NCI-H345 treated with DMSO at 0.1 percent for 48 hours (cell line): ENCODE data around the gene KRT85.
"Not testable (repeated sequence)": the region's sequence is repeated elsewhere in the genome, so short reads cannot be mapped to it uniquely, and the experiment has no call there.

ENCODE experiments used
- DNase-seq: peaks from one replicate; lab custom pipeline; 2025; ENCODE audit not compliant: unreplicated experiment; lab: John Stamatoyannopoulos, UW

Gene KRT85

GRCh38 chr12:52350786-52351185 is 16.5 kb downstream of the KRT85 start:
- no peak for DNase-seq

GRCh38 chr12:52350021-52350620 is 17.2 kb downstream of the KRT85 start:
- no peak for DNase-seq

DNA sequence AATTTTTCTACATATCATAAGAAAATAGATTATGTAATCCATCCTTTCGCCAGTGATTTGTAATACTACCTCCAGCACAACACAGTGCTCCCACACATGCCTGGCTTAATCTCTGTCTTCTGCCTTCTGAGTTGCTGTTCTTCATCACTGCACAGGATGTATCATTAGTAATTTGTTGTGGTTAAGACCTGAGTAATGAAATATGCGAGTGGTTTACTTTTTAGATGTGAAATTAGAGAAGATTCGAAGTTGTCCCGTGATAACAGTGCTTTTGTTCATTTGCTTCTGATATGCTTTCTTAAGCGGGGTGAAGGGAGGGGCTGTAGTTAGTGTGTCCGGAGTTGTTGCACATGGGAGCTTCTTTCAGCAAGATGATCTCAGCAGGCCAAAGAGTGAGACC is 18.1 kb downstream of the KRT85 start:
- DNase-seq: no peak

GRCh38 chr12:52347551-52348510 is 19.4 kb downstream of the KRT85 start:
- DNase-seq: no peak

GRCh38 chr12:52347016-52347415 is 20.3 kb downstream of the KRT85 start:
- no peak for DNase-seq

DNA sequence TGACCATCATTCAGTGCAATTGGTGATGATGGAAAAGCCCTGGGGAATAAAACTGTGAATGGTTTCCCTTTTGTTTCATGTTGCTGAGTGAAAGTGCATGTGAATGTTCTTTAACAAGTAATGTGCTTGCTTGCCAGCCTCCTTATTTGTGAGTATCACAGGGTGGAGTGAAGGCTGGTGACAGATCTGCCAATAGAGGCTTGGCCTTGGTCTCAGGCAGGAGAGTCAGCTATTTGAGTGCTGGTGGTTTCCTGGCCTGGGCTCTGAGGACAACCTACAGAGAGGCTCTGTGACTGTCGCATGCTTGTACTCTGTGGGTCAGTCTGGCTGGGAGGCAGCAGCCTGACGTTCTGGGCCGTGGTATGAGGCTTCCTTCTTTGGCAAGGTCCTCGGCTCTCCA is 20.7 kb downstream of the KRT85 start:
- no peak for DNase-seq

- DNase-seq: not testable (repeated sequence)
Measured at GRCh38 chr12:52345041-52345440, 22.2 kb downstream of the KRT85 start.

DNA sequence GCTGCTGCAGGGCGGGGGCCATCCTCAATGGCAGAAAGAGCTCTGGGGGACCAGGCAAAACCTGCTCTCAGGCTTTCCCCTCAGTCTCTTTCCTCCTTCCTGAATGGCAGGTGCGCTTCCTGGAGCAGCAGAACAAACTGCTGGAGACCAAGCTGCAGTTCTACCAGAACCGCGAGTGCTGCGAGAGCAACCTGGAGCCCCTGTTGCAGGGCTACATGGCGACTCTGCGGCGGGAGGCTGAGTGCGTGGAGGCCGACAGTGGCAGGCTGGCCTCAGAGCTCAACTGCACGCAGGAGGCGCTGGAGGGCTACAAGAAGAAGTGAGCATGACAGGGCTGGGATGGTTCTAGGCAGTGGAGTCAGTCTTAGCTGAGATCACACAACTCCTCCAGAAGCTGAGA is 23.2 kb downstream of the KRT85 start:
- no peak for DNase-seq

GRCh38 chr12:52343550-52343949 is 23.7 kb downstream of the KRT85 start:
- DNase-seq: no peak

DNA sequence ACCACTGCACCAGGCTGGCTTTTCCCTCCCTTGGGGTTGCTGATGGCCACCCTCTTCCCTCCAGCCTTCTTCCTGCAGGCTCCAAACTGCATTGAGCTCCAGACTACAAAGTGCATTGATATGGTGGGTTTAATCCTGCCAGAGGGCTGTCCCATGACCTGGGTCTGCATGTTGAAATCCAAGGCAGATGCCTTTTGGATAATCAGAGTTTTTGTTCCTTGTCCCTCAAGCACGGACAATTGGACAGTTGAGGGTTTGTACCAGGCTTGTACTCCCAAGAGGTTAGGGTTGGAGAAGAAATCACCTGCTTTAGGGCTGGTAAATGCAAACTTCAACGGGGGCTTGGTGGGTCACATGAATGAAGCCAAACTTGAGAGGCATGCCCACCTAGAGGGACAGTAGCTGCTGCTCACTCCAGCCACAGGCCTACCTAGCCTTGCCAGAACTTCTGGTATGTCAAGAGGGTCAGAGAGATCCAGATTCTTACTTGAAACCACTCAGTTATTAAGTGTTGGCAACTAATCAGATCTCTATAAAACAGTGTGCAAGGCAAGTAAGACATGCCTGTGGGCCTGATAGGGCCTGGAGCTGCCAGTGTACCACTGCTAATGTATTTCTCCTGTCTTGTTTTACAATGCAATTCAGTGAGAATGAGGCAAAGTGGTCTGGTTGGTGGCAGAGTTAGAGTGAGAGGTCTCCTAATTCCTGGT is 24.3 kb downstream of the KRT85 start:
- no peak for DNase-seq

GRCh38 chr12:52341066-52341580 is 26.2 kb downstream of the KRT85 start:
- DNase-seq: no peak

DNA sequence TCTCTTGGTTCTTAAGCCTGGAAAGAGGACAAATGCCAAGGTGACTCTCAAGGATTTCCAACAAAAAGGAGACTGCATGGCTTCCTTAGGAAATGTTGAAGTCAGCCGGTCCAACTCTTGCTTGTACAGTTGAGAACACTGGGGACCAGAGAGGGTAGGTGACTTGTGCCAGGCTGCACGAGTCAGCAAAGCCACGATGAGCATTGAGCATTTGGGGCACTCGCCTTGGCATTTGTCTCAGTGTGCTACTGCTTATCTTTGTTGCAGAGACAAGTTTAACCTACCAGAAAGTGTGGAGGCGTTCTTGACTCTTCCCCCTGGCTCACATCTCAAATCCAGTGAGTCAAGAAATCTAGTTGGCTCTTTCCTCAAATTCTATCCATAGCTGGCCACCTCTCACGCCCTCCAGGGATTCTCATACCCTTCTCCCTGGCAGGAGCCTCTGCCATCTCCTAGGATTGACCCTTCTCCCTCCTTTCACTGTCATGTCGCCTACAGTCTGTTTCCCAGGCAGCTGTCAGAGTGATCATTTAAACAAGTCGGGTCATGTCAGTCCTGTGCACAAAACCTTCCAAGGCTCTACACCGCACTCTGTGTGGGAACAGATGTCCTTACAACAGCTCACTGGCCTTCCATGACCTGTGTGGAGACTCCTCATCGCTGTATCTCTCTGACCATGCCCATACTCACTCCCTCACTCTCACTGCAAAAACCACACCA is 28.9 kb downstream of the KRT85 start:
- DNase-seq: no peak

GRCh38 chr12:52337054-52337453 is 30.2 kb downstream of the KRT85 start:
- DNase-seq: no peak

DNA sequence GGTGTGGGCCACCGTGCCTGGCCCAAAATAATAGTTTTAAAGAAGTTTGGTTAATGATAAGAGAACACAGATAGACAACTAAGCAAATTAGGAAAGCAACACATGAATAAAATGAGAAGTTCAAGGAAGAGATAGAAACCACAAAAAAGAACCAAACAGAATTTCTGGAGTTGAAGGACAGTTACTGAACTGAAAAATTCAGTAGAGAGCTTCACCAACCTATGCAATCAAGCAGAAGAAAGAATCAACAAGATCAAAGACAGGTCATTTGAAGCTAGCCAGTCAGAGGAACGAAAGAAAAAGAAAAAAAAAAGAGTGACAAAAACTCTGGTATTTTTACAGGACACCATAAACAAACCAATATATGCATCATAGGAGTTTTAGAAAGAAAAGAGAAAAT is 30.6 kb downstream of the KRT85 start:
- no peak for DNase-seq

DNA sequence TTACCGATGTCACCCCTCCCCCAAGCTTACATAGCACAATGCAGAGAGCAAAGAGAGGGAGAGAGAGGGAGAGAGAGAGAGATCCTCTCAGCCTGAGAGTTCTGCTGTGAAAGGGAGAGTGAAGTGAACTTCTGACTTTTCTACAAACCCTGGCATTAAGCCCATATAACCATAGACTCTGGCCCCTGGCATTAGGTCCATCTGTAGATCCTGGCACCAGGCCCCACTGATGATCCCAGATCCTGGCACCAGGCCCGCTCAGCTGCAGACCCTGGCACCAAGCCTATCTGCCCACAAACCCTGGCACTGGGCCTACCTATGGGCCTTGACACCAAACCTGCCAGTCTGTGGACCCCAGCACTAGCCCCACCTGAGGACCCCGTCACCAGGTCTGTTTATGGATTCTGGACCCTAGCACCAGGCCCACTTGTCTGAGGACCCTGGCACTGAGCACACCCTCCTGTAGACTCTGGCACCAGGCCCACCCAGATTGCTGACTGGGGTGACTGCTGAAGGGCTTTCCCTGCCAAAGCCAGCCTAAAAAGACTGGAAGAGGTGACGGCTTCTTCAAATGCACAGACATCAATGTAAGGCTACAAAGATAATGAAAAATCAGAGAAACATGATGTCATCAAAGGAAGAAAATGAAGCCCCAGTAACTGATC is 31.6 kb downstream of the KRT85 start:
- DNase-seq: no peak

DNA sequence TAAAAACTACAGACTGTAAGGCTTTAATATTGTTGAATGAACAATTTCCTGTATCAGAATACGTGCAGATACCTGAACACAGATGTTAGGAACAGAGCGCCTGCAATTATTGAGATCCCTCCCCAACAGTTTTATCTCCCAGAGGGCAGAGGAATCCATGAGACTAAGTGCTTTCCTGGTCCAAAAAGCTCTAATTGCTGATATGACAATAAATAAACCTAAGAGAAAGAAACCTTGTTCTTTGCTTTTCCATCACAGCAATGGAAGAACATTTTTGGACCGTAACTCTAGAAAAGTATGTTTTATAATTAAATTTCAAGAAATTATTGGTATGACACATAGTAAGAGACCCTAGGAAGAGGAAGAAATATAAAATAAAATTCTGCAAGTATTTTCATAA is 33.1 kb downstream of the KRT85 start:
- DNase-seq: no peak

GRCh38 chr12:52333321-52333720 is 34.0 kb downstream of the KRT85 start:
- DNase-seq: no peak

DNA sequence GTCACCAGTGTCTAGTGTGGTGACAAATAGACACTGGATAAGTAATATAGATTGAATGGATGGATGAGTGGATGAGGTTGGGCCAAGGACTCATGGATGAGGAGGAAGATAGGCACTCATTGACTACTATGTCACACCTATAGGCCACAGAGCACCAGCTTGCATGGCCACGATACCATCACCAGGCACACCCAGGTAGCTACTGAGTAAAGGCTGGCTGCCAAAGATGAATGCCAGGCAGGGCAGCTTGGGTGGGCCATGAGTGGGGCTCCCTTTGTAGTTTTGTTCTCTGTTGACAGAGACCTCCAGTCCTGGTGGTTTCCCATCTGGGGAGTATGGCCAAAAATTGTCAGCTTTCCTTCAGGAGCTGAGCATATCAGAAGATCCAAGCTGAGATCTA is 34.9 kb downstream of the KRT85 start:
- DNase-seq: no peak

GRCh38 chr12:52331833-52332232 is 35.4 kb downstream of the KRT85 start:
- no peak for DNase-seq

DNA sequence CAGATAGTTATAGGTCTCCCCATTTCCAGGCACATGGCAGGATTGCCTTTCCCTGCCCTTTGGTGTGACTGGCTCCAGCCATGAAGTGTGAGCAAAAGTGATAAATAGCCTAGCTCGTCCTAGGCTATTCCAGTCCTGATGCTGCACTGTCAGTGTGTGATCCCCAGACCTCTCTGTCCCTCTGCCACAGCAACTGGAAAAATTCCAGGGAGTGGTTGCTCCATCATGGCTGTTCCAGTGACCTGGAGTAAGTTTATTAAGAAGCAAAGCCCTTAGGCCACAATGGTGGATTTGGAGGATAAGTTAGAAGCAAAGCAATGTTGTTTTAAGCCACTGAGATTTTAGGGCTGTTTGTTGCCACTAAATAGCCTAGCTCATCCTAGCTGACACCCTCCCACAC is 36.2 kb downstream of the KRT85 start:
- no peak for DNase-seq
